CD4-positive, alpha-beta memory T cell (primary cell): ENCODE results near the gene VPS35L. TPM values are rescaled to one million over a fixed set of nuclear protein-coding genes. Genes with fewer than 3 reads are reported as not detected.
"Not testable (repeated sequence)": the region's sequence is repeated elsewhere in the genome, so short reads cannot be mapped to it uniquely, and the experiment has no call there.

Experiments used
- CTCF ChIA-PET: fragments of 350-600 bp; sonication (Branson Sonifier 250); formaldehyde crosslinking; loops from one replicate; lab custom pipeline; 2021; ENCODE audit warnings: inconsistent platforms; ENCODE audit not compliant: partially characterized antibody; lab: Charles Lee
- POLR2A ChIA-PET: fragments of 350-600 bp; sonication (Branson Sonifier 250); formaldehyde crosslinking; loops from one replicate; lab custom pipeline; 2021; ENCODE audit not compliant: partially characterized antibody; lab: Charles Lee
- DNase-seq, 5 donors: peaks; one replicate each; pipeline versions ENCODE4 v3.0.0 to v3.0.0-alpha.2; 2020 to 2022; ENCODE audit warnings: mixed read lengths in 1 of 5
- H3K27ac ChIP-seq: one replicate; pipeline ENCODE4 v1.7.0; 2013; ENCODE audit warnings: low read depth, low read length
- H3K27me3 ChIP-seq: 2 replicates; pipeline ENCODE4 v1.7.0; 2013; ENCODE audit warnings: mild to moderate bottlenecking, low read length, moderate library complexity; ENCODE audit not compliant: insufficient read depth
- H3K36me3 ChIP-seq: 2 replicates; pipeline ENCODE4 v1.7.0; 2013; ENCODE audit warnings: mild to moderate bottlenecking, low read length, moderate library complexity; ENCODE audit not compliant: insufficient read depth
- H3K4me1 ChIP-seq: 2 replicates; pipeline ENCODE4 v1.7.0; 2013; ENCODE audit warnings: mild to moderate bottlenecking, low read length, moderate library complexity; ENCODE audit not compliant: insufficient read depth
- H3K4me3 ChIP-seq, 2 donors: one replicate each; pipeline ENCODE4 v1.7.0; 2013; ENCODE audit warnings: low read length in 2 of 2, mild to moderate bottlenecking in 1 of 2
- H3K9me3 ChIP-seq, 2 donors: one replicate each; pipeline ENCODE4 v1.7.0; 2013; ENCODE audit warnings: low read length in 2 of 2, control low read depth in 1 of 2; ENCODE audit not compliant: control insufficient read depth in 1 of 2
- H3K27ac Mint-ChIP-seq, 7 donors: one replicate each; pipeline ENCODE4 v1.8.0; 2020 to 2021; ENCODE audit warnings: mixed read lengths in 7 of 7, mild to moderate bottlenecking in 6 of 7, inconsistent platforms in 3 of 7, moderate library complexity in 3 of 7
- H3K27me3 Mint-ChIP-seq, 2 donors: one replicate each; pipeline ENCODE4 v1.8.0; 2020 to 2021; ENCODE audit warnings: mixed read lengths in 2 of 2
- H3K36me3 Mint-ChIP-seq, 2 donors: one replicate each; pipeline ENCODE4 v1.8.0; 2020 to 2021; ENCODE audit warnings: mixed read lengths in 2 of 2, inconsistent platforms in 1 of 2, mild to moderate bottlenecking in 1 of 2
- H3K4me1 Mint-ChIP-seq, 4 donors: one replicate each; pipeline ENCODE4 v1.8.0; 2020 to 2021; ENCODE audit warnings: mixed read lengths in 4 of 4, mild to moderate bottlenecking in 1 of 4
- H3K4me3 Mint-ChIP-seq, 8 donors: one replicate each; pipeline ENCODE4 v1.8.0; 2020 to 2021; ENCODE audit warnings: mixed read lengths in 8 of 8, mild to moderate bottlenecking in 7 of 8, moderate library complexity in 6 of 8, inconsistent platforms in 3 of 8
- H3K9me3 Mint-ChIP-seq, 8 donors: one replicate each; pipeline ENCODE4 v1.8.0; 2020 to 2021; ENCODE audit warnings: mixed read lengths in 8 of 8, mild to moderate bottlenecking in 5 of 8, inconsistent platforms in 3 of 8, moderate library complexity in 1 of 8
- intact Hi-C: fragments of 100-400 bp; cut with micrococcal nuclease; formaldehyde crosslinking; loops from one replicate; pipeline ENCODE4 v1.15.1; 2023
- polyA plus RNA-seq, 2 donors: library from polyadenylated mRNA; unstranded; fragments of 300-500 nt; fragmentation: Illumina TruSeq; gene quantifications; one replicate each; pipeline ENCODE4 v1.2.3, GENCODE V29; 2021
- total RNA-seq, 2 experiments: library from RNA; stranded (reverse); gene quantifications; one replicate each; pipeline ENCODE4 v1.2.3, GENCODE V29; 2021

The VPS35L gene
- total and polyA plus RNA-seq, 4 experiments from 2014 or later: 42.2 to 52.9 (median 48.6) TPM

DNA sequence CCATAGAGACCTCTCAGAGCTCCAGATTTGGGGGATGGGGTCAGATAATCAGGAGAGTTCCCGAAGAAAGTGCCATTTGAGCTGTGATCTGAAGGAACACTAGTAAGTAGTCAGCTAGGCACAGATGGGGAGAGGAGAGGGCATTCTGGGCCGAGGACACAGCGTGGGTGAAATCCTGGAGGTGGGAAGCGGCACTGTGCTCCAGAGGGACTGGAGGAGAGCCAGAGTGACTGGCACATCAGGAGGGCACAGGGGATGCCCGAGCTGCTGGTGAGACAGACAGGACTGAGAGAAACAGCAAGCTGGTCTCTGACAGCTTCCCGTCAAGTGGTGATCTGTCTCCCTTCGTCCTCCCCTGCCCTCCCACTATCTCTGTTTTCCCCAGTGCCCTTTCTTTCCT lies 121.9 kb downstream of the VPS35L start:
- no peaks in the 10 kb centered on the region for H3K27me3 ChIP-seq
- no peaks in the 10 kb centered on the region for H3K36me3 ChIP-seq
- H3K4me1 ChIP-seq: no peaks in the 10 kb centered on the region
- ChIA-PET CTCF (interaction anchor here (0.9 kb wide), 1 partner anchor 19 kb away, joined by 3 read pairs; no protein-coding TSS in a partner anchor), POLR2A (no interaction called here)
- Mint-ChIP-seq H3K9me3 (peaks cover 0 to 1% (median 0%) of the 10 kb centered on the region in 8 donors), H3K4me1 (peaks cover 0 to 3% (median 0%) of the 10 kb centered on the region in 4 donors), H3K27me3 (no peaks in the 10 kb centered on the region), H3K27ac (peak overlapping the region in 2 of 7 donors; percentile 34 to 52), H3K36me3 (peaks cover 40 to 48% of the 10 kb centered on the region in 2 donors), H3K4me3 (no peak overlapping the region)
- H3K9me3 ChIP-seq: no peaks in the 10 kb centered on the region
- no peak overlapping the region for H3K4me3 ChIP-seq
- DNase-seq: no peak
- H3K27ac ChIP-seq: no peak overlapping the region
- intact Hi-C loops: no loop called here

DNA sequence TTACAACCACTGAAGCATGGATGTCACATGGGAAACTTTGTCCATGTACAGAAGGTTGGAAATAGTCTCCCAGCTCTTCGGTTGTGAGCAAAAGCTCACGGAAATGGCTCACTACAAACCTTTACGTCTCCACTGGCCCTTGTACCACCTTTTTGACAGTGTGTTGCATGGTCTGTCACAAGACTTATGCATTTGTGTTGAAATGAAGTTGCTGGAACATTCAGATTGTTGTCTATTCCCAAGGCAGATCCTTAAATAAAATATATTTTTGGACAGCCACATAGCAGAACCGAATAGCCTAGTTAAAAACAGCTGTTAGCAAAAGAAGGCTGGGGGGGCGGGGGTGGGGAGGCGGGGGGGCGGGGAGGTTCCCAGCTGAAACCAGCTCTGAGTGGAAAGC lies 123.3 kb downstream of the VPS35L start:
- H3K36me3 Mint-ChIP-seq: peaks cover 48 to 50% of the 10 kb centered on the region in 2 donors
- no peak for DNase-seq
- peaks cover 0 to 3% (median 0%) of the 10 kb centered on the region in 4 donors for H3K4me1 Mint-ChIP-seq
- peaks cover 0 to 4% (median under 1%) of the 10 kb centered on the region in 8 donors for H3K9me3 Mint-ChIP-seq
- POLR2A ChIA-PET: no interaction called here
- Histone ChIP-seq H3K4me3 (no peak overlapping the region), H3K36me3 (peaks cover 4% of the 10 kb centered on the region), H3K4me1 (no peaks in the 10 kb centered on the region), H3K27ac (no peak overlapping the region), H3K9me3 (no peaks in the 10 kb centered on the region), H3K27me3 (no peaks in the 10 kb centered on the region)
- H3K27me3 Mint-ChIP-seq: no peaks in the 10 kb centered on the region
- H3K27ac Mint-ChIP-seq: peak overlapping the region in 1 of 7 donors; percentile 59
- CTCF ChIA-PET: no interaction called here
- intact Hi-C loops: no loop called here
- no peak overlapping the region for H3K4me3 Mint-ChIP-seq

DNA sequence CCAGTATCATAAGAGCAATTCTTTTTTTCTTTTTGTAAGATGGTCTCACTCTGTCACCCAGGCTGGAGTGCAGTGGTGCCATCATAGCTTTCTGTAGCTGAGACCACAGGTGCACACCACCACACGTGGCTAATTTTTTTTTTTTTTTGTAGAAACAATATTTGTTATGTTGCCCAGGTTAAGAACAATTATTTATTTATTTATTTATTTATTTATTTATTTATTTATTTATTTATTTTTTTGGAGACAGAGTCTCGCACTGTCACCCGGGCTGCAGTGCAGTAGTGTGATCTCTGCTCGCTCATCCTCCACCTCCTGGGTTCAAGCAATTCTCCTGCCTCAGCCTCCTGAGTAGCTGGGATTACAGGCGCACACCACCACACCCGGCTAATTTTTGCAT lies 123.8 kb downstream of the VPS35L start:
- CTCF ChIA-PET: interaction anchor here (1.0 kb wide), 1 partner anchor 16 kb away, joined by 3 read pairs; no protein-coding TSS in a partner anchor
- DNase-seq, H3K27ac ChIP-seq, H3K27me3 Mint-ChIP-seq, H3K4me3 ChIP-seq, H3K4me1 ChIP-seq, H3K9me3 Mint-ChIP-seq, intact Hi-C loops, POLR2A ChIA-PET, H3K36me3 ChIP-seq, H3K4me1 Mint-ChIP-seq, H3K27me3 ChIP-seq, H3K27ac Mint-ChIP-seq, H3K9me3 ChIP-seq: not testable (repeated sequence)
- peaks cover 53% of the 10 kb centered on the region in 2 donors for H3K36me3 Mint-ChIP-seq
- peak overlapping the region in 1 of 8 donors; percentile 36 for H3K4me3 Mint-ChIP-seq

DNA sequence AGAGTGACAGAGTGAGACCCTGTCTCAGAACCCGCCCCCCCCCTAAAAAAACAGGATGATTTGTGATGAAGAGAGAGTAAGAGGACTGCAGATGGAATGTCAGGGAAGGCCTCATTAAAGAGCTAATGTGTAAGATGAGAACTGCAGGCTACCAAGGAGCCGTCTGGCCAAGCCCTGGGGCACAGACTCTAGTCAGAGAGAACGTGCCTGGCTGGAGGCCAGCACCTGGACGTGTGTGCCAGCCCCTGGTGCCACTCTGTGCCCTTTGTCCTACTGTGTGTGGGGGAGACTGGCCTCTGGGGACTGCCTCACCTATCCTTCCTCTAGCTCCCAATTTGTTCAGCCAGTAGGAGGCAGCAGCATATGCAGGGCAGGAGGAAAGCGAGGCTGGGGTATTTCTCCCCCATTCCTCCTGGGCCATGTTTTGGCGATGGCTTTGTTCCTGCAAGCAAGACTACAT lies 125.4 kb downstream of the VPS35L start:
- no peaks in the 10 kb centered on the region for H3K27me3 Mint-ChIP-seq
- H3K36me3 Mint-ChIP-seq: peaks cover 59% of the 10 kb centered on the region in 2 donors
- no peak for DNase-seq
- ChIA-PET CTCF (no interaction called here), POLR2A (no interaction called here)
- no peaks in the 10 kb centered on the region for H3K9me3 ChIP-seq
- H3K9me3 Mint-ChIP-seq: peaks cover 0 to 14% (median 4%) of the 10 kb centered on the region in 8 donors
- H3K4me1 Mint-ChIP-seq: peaks cover 0 to 3% (median 0%) of the 10 kb centered on the region in 4 donors
- peaks cover 9% of the 10 kb centered on the region for H3K36me3 ChIP-seq
- H3K27me3 ChIP-seq: no peaks in the 10 kb centered on the region
- no peak overlapping the region for H3K4me3 ChIP-seq
- H3K27ac Mint-ChIP-seq: peak overlapping the region in 1 of 7 donors; percentile 49
- no peak overlapping the region for H3K4me3 Mint-ChIP-seq
- intact Hi-C loops: no loop called here
- H3K4me1 ChIP-seq: no peaks in the 10 kb centered on the region
- no peak overlapping the region for H3K27ac ChIP-seq

DNA sequence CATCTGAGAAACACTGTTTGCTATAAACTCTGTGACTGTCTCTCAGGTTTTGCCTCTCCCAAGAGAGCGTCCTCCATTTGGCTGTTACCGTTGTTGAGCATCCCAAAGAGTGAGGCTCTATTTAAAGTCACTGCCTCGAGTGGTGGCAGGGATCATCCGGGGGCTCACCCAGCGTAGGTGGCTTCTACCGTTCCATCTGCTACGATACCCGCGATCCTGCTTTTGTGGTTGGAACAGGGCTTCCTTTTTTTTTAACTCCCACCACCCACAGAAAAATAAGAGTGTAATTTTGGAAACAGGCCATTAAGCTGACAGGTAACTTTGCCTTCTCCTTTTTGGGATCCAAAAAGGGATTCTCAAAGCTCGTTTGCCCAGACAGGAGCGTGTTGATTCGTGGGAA lies 126.1 kb downstream of the VPS35L start:
- peaks cover 9% of the 10 kb centered on the region for H3K36me3 ChIP-seq
- H3K4me3 Mint-ChIP-seq: no peak overlapping the region

DNA sequence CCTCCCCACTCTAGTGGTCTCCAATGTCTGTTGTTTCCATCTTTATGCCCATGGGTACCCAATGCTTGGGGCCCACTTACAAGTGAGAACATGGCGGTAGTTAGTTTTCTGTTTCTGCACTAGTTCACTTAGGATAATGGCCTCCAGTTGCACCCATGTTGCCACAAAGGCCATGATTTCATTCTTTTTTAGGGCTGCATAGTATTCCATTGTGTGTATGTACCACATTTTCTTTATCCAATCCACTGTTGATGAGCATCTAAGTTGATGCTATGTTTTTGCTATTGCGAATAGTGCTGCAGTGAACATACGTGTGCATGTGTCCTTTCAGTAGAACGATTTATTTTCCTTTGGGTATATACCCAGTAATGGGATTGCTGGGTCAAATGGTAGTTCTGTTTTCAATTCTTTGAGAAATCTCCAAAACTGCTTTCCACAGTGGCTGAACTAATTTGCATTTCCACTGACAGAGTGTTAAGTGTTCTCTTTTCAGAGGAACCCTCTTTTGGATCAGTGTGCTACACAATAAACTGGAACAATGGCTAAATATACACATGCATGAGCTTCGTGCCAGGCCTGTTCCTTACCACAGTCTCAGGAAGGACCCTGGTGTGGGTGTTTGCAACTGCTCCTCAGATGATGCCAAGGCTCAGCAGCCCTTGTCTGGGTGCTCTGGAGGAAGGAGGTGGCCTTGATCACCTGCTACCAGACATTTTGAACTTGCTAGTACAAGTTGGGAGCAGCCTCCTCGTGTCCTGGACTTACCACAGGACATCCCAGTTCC lies 128.1 kb downstream of the VPS35L start:
- Mint-ChIP-seq H3K4me3 (no peak overlapping the region), H3K4me1 (peaks cover 7 to 15% (median 8%) of the 10 kb centered on the region in 4 donors), H3K9me3 (peaks cover 0 to 14% (median 4%) of the 10 kb centered on the region in 8 donors), H3K27me3 (no peaks in the 10 kb centered on the region), H3K27ac (no peak overlapping the region), H3K36me3 (peaks cover 60% of the 10 kb centered on the region in 2 donors)
- no peaks in the 10 kb centered on the region for H3K9me3 ChIP-seq
- H3K4me3 ChIP-seq: no peak overlapping the region
- ChIA-PET CTCF (interaction anchor here (1.1 kb wide), 1 partner anchor 10 kb away, joined by 3 read pairs; no protein-coding TSS in a partner anchor), POLR2A (no interaction called here)
- H3K27ac ChIP-seq: no peak overlapping the region
- H3K36me3 ChIP-seq: peaks cover 9% of the 10 kb centered on the region
- intact Hi-C loops: no loop called here
- no peaks in the 10 kb centered on the region for H3K27me3 ChIP-seq
- DNase-seq: no peak
- peaks cover 8% of the 10 kb centered on the region for H3K4me1 ChIP-seq

More for the DNA sequence above, 126.1 kb downstream of the VPS35L start:
- Histone ChIP-seq H3K4me1 (no peaks in the 10 kb centered on the region), H3K4me3 (no peak overlapping the region), H3K9me3 (no peaks in the 10 kb centered on the region), H3K27ac (no peak overlapping the region), H3K27me3 (no peaks in the 10 kb centered on the region)
- H3K27ac Mint-ChIP-seq: peak overlapping the region in 1 of 7 donors; percentile 65
- peaks cover 55 to 60% of the 10 kb centered on the region in 2 donors for H3K36me3 Mint-ChIP-seq
- H3K4me1 Mint-ChIP-seq: peaks cover 0 to 2% (median 0%) of the 10 kb centered on the region in 4 donors
- H3K9me3 Mint-ChIP-seq: peaks cover 0 to 14% (median 4%) of the 10 kb centered on the region in 8 donors
- intact Hi-C loops: no loop called here
- DNase-seq: no peak
- ChIA-PET CTCF (no interaction called here), POLR2A (no interaction called here)
- H3K27me3 Mint-ChIP-seq: no peaks in the 10 kb centered on the region

DNA sequence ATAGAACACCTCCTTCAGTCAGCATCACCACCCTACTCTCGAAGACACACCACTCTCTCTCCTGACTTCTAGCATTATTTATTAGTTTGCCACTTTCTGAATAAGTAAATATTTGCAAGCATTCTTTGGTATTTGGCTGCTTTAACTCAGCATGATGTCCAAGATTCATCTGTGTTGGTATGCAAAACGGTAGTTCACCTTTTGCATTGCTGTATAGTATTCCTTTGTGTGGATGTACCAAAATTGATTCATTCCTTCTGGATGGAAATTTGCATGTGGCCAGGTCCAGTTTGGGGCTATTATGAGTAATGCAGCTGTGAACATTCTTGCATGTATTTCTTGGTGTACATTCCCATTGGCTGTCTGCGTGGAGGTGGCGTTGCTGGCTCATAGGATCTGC lies 129.7 kb downstream of the VPS35L start:
- Mint-ChIP-seq H3K36me3 (peaks cover 57 to 58% of the 10 kb centered on the region in 2 donors), H3K9me3 (peaks cover 0 to 14% (median 4%) of the 10 kb centered on the region in 8 donors), H3K27ac (peak overlapping the region in 2 of 7 donors; percentile 4 to 50), H3K4me3 (no peak overlapping the region), H3K27me3 (no peaks in the 10 kb centered on the region), H3K4me1 (peaks cover 16 to 29% (median 21%) of the 10 kb centered on the region in 4 donors)
- intact Hi-C loops: no loop called here
- Histone ChIP-seq H3K36me3 (peaks cover 9% of the 10 kb centered on the region), H3K4me3 (no peak overlapping the region), H3K27ac (no peak overlapping the region), H3K9me3 (no peaks in the 10 kb centered on the region), H3K27me3 (no peaks in the 10 kb centered on the region), H3K4me1 (peaks cover 20% of the 10 kb centered on the region)
- ChIA-PET CTCF (interaction anchor here (1.1 kb wide), 1 partner anchor 11 kb away, joined by 3 read pairs; no protein-coding TSS in a partner anchor), POLR2A (no interaction called here)
- DNase-seq: no peak
